Endothelial cell of umbilical vein (primary cell): ENCODE results near the gene CEACAM16.

Experiments used
- MYC ChIP-seq: IDR thresholded peaks from one replicate; pipeline ENCODE4 v1.6.1; 2011; ENCODE audit warnings: mild to moderate bottlenecking, low read depth, low read length
- POLR2A ChIP-seq: IDR thresholded peaks from 2 replicates; pipeline ENCODE4 v1.6.1; 2012; ENCODE audit warnings: low read depth, mild to moderate bottlenecking, control low read depth, low read length
- POLR2AphosphoS5 ChIP-seq: IDR thresholded peaks from 2 replicates; pipeline ENCODE4 v1.6.1; 2012; ENCODE audit warnings: low read depth, mild to moderate bottlenecking, control low read depth, low read length, moderate library complexity; ENCODE audit not compliant: insufficient read depth
- TF ChIP-seq, protein P1 (sequence below), 2 donors: IDR thresholded peaks; 1 replicate in 1 of 2; 2 replicates in 1 of 2; pipeline ENCODE4 v1.5.1; 2011; ENCODE audit warnings: low read length in 2 of 2, mild to moderate bottlenecking in 2 of 2, moderate library complexity in 2 of 2, control low read depth in 1 of 2, inconsistent platforms in 1 of 2, low read depth in 1 of 2; ENCODE audit not compliant: insufficient read depth in 1 of 2; ENCODE audit errors: extremely low read depth in 1 of 2
- TF ChIP-seq, protein P2 (sequence below): IDR thresholded peaks from 2 replicates; pipeline ENCODE4 v1.6.1; 2011; ENCODE audit not compliant: insufficient read depth, insufficient read length

DNA sequence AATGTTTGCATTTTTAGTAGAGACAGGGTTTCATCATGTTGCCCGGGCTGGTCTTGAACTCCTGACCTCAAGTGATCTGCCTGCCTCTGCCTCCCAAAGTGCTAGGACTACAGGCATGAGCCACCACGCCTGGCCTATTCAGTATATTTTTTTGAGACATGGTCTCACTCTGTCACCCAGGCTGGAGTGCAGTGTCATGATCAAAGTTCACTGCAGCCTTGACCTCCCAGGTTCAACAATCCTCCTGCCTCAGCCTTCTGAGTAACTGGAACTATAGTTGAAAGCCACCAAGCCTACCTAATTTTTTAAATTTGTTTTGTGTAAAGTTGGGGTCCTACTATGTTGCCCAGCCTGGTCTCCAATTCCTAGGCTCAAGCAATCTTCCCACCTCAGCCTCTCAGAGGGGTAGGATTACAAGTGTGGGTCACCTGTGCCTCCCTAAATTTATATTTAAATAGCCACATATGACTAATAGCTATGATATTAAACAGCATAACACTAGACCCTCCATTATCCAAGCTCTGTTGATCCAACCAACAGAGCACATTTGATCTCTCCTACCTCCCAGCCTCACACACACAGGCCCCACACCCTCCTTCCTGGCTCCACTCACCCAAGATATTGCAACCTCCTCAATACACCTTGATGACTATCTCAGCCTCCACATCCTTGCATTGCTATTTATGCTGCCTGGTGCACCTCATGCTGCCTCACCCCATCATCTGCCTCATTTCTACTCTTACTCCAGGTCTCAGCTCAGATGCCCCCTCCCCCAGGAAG is 29.8 kb upstream of the CEACAM16 start:
- TF ChIP-seq MYC (no peak), POLR2A (no peak), POLR2AphosphoS5 (no peak)
- TF ChIP-seq, protein P1, sequence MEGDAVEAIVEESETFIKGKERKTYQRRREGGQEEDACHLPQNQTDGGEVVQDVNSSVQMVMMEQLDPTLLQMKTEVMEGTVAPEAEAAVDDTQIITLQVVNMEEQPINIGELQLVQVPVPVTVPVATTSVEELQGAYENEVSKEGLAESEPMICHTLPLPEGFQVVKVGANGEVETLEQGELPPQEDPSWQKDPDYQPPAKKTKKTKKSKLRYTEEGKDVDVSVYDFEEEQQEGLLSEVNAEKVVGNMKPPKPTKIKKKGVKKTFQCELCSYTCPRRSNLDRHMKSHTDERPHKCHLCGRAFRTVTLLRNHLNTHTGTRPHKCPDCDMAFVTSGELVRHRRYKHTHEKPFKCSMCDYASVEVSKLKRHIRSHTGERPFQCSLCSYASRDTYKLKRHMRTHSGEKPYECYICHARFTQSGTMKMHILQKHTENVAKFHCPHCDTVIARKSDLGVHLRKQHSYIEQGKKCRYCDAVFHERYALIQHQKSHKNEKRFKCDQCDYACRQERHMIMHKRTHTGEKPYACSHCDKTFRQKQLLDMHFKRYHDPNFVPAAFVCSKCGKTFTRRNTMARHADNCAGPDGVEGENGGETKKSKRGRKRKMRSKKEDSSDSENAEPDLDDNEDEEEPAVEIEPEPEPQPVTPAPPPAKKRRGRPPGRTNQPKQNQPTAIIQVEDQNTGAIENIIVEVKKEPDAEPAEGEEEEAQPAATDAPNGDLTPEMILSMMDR (IDR thresholded peaks at IDR 0.05; ENCODE audit: extremely low read depth in 1 of 2, insufficient read depth in 1 of 2, low read depth in 1 of 2, low read length in 2 of 2): no peak
- TF ChIP-seq, protein P2, sequence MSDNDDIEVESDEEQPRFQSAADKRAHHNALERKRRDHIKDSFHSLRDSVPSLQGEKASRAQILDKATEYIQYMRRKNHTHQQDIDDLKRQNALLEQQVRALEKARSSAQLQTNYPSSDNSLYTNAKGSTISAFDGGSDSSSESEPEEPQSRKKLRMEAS: no peak
